Gastroesophageal sphincter (tissue), 4 donors: Measurements from ENCODE around the gene CACNA1D. TPM values are rescaled to one million over a fixed set of nuclear protein-coding genes. Genes with fewer than 3 reads are reported as not detected.

Source experiments
- ATAC-seq: fragments of 150-250 bp; one replicate; pipeline ENCODE4 v1.9.1; 2016; ENCODE audit warnings: mild to moderate bottlenecking, moderate library complexity
- H3K27ac ChIP-seq, 4 donors: fragments of 200-600 bp; sonication (generic) in 3 of 4; 1 replicate in 3 of 4; 2 replicates in 1 of 4; pipeline ENCODE4 v1.5.1; 2016 to 2019
- H3K27me3 ChIP-seq: fragments of 200-600 bp; sonication (generic); one replicate; pipeline ENCODE4 v1.5.1; 2019
- H3K36me3 ChIP-seq, 2 donors: fragments of 200-600 bp; sonication (generic); one replicate each; pipeline ENCODE4 v1.5.1; 2019; ENCODE audit warnings: control low read depth in 1 of 2
- H3K4me1 ChIP-seq, 3 donors: fragments of 200-600 bp; sonication (generic); 1 replicate in 2 of 3; 2 replicates in 1 of 3; pipeline ENCODE4 v1.5.1; 2016 to 2019; ENCODE audit warnings: control low read depth in 2 of 3
- H3K4me3 ChIP-seq, 2 donors: fragments of 200-600 bp; sonication (generic); one replicate each; pipeline ENCODE4 v1.5.1; 2019; ENCODE audit warnings: mild to moderate bottlenecking in 1 of 2, moderate library complexity in 1 of 2
- H3K9me3 ChIP-seq, 3 donors: fragments of 200-600 bp; sonication (generic); one replicate each; pipeline ENCODE4 v1.5.1; 2017 to 2019; ENCODE audit warnings: control low read depth in 2 of 3
- EP300 ChIP-seq: sonication (generic); formaldehyde crosslinking; IDR thresholded peaks from one replicate; pipeline ENCODE4 v1.6.1; 2017; ENCODE audit warnings: antibody characterized with exemption, mild to moderate bottlenecking
- POLR2A ChIP-seq, 2 donors: fragments of 450-650 bp; IDR thresholded peaks; one replicate each; pipeline ENCODE4 v1.6.1; 2017; ENCODE audit warnings: antibody characterized with exemption in 2 of 2, mild to moderate bottlenecking in 2 of 2, moderate library complexity in 1 of 2
- POLR2AphosphoS5 ChIP-seq: sonication (generic); formaldehyde crosslinking; IDR thresholded peaks from one replicate; pipeline ENCODE4 v1.6.1; 2017; ENCODE audit warnings: antibody characterized with exemption
- WGBS, 2 donors: methylation state at CpG; one replicate each; pipeline ENCODE4 v1.1.5; 2018; ENCODE audit warnings: low coverage in 1 of 2; 5-methylcytosine and 5-hydroxymethylcytosine counted together
- total RNA-seq, 4 donors: library from RNA; depleted of rRNA; stranded (reverse); fragments of >200 nt; gene quantifications; one replicate each; pipeline ENCODE4 v1.1.0, GENCODE V29; 2016
- TF ChIP-seq, protein P1 (sequence below), 4 experiments: fragments of 200-600 bp in 2 of 4; fragments of 450-650 bp in 2 of 4; sonication (generic) in 1 of 4; IDR thresholded peaks; one replicate each; pipeline ENCODE4 v1.5.1; 2017 to 2019; ENCODE audit warnings: antibody characterized with exemption in 4 of 4, mild to moderate bottlenecking in 2 of 4, moderate library complexity in 2 of 4

CACNA1D gene
- total RNA-seq, 4 donors from 2014 or later: 0.52 to 5.7 (median 3.6) TPM

DNA sequence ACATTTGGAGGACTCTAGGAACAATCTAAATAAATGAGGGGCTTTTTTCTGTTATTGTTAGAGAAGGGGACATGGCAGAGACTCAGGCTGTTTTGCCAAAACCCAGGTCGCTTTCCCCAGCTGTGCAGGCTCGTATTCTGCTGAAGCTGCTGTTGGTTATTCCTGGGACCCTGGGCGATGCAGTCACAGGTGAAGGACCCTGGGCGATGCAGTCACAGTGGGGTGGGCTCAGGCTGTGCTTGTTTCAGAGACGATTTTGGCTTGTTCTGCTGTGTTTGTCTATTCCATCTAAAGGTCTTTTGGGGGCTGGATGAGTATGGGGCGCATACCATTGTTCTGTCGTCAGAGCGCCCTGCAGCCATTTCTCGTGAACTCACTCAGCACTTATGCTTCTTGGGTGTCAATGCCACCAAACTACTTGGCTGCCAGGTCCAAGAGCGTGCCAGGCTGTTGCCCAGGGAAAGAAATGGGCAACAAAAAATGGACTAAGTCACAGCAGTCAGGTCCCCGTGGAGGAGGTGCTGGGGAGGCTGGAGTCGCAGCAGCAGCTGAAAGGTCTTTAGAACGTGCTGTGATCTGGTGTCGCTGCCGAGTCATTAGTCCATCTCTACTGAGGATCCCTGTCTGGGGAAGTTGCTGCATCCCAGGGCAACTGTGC lies 200.4 kb downstream of the CACNA1D start:
- no peak for ATAC-seq
- H3K4me1 ChIP-seq: no peaks in the 10 kb centered on the region
- no peaks in the 10 kb centered on the region for H3K36me3 ChIP-seq
- no peak overlapping the region for H3K27ac ChIP-seq
- H3K9me3 ChIP-seq: no peaks in the 10 kb centered on the region
- no peaks in the 10 kb centered on the region for H3K27me3 ChIP-seq
- TF ChIP-seq, protein P1, sequence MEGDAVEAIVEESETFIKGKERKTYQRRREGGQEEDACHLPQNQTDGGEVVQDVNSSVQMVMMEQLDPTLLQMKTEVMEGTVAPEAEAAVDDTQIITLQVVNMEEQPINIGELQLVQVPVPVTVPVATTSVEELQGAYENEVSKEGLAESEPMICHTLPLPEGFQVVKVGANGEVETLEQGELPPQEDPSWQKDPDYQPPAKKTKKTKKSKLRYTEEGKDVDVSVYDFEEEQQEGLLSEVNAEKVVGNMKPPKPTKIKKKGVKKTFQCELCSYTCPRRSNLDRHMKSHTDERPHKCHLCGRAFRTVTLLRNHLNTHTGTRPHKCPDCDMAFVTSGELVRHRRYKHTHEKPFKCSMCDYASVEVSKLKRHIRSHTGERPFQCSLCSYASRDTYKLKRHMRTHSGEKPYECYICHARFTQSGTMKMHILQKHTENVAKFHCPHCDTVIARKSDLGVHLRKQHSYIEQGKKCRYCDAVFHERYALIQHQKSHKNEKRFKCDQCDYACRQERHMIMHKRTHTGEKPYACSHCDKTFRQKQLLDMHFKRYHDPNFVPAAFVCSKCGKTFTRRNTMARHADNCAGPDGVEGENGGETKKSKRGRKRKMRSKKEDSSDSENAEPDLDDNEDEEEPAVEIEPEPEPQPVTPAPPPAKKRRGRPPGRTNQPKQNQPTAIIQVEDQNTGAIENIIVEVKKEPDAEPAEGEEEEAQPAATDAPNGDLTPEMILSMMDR (IDR thresholded peaks at IDR 0.05): no peak
- TF ChIP-seq EP300 (no peak), POLR2AphosphoS5 (no peak), POLR2A (IDR thresholded peaks at IDR 0.05) (no peak)
- 74 to 82% methylated on average over 5 to 10 of the region's 15 CpGs for WGBS, 2 donors
- no peak overlapping the region for H3K4me3 ChIP-seq

DNA sequence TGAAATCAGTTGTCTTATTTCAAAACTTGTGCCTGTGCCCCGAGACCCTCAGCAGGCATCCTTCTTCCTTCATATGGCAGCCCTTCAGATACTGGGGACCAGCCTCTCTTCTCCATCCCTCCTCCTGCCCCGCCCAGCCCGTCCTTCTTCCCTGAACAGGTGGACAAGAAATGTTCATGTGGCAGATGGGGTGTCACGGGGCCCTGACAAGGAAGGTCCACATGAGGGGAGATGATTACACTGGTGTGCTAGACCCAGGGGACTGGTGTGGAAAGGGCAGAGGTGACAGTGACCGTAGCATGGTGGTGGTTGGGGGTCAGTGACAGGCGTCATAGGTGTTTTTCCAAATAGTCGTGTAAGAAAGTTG lies 200.9 kb downstream of the CACNA1D start:
- H3K4me1 ChIP-seq: no peaks in the 10 kb centered on the region
- no peak for TF ChIP-seq POLR2AphosphoS5
- H3K9me3 ChIP-seq: no peaks in the 10 kb centered on the region
- no peak overlapping the region for H3K27ac ChIP-seq
- no peak for ATAC-seq
- no peak overlapping the region for H3K4me3 ChIP-seq
- no peaks in the 10 kb centered on the region for H3K27me3 ChIP-seq
- H3K36me3 ChIP-seq: no peaks in the 10 kb centered on the region
- 100% methylated on average over 1 to 2 of the region's 7 CpGs for WGBS, 2 donors

DNA sequence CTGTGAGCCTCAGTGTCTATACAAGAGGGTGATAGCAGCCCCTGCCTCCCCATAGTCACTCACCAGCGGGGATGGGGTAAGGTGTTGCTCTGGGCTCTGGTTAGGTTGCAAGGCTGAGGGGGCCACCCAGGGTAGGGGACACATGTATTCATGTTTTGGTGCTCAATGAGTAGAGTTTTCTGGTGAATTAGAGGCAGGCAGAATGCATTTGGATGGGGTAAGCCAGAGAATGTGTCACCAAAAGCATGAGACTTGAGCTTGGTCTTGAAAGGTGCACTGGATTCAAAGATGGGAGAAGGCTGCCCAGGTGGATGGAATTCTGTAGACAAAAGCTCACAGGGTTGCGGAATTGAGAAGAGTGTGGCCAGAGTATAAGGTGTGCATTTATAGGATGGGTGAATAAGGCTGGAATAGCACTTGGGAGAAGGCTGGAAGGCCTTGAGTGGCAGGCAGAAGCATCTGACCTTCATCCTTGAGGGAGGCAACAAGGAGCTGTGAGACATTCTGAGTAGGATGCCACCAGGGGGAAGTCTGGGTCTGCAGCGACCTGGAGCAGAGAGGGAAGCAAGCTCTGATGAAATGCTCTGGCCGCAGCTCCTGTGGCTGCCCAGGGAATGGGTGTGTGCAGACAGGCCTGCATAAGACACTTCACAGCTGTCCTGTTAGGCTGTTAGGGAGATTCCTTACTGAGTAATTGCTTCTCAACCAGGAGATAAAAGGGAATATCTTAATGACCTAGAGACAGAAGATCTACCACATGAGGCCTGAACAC lies 202.2 kb downstream of the CACNA1D start:
- 57 to 77% methylated on average over 2 to 3 of the region's 4 CpGs for WGBS, 2 donors
- Histone ChIP-seq H3K27ac (no peak overlapping the region), H3K4me3 (no peak overlapping the region), H3K36me3 (no peaks in the 10 kb centered on the region), H3K4me1 (no peaks in the 10 kb centered on the region), H3K9me3 (no peaks in the 10 kb centered on the region), H3K27me3 (no peaks in the 10 kb centered on the region)
- peak; percentile 53 for ATAC-seq
- TF ChIP-seq POLR2AphosphoS5: no peak
- TF ChIP-seq EP300: no peak
- TF ChIP-seq, protein P1 (IDR thresholded peaks at IDR 0.05): no peak
- TF ChIP-seq POLR2A (IDR thresholded peaks at IDR 0.05): no peak

DNA sequence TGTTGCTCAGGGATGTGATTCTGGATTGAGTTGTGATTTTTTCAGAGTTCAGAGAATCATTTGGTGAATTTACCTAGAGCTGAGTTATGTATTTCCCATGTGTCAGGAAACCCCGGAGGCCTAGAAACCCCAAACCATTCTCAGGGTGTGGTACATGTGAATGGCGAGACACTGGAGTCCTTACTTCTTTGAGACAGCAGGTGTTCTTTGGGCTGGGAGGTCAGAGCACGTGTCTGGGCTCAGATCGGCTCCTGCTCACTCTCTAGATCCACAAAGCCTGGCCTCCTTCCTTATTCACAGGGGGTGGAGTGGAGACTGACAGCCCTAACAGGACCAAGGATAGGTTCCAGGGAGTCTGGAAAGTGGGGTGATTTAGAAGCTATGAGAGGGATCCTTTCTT lies 206.0 kb downstream of the CACNA1D start:
- 95% methylated on average over 4 of the region's 4 CpGs; no CpG with 5 or more reads in 1 of the 2 donors for WGBS, 2 donors
- no peak for TF ChIP-seq EP300
- no peak for TF ChIP-seq POLR2AphosphoS5
- TF ChIP-seq, protein P1 (IDR thresholded peaks at IDR 0.05): no peak

DNA sequence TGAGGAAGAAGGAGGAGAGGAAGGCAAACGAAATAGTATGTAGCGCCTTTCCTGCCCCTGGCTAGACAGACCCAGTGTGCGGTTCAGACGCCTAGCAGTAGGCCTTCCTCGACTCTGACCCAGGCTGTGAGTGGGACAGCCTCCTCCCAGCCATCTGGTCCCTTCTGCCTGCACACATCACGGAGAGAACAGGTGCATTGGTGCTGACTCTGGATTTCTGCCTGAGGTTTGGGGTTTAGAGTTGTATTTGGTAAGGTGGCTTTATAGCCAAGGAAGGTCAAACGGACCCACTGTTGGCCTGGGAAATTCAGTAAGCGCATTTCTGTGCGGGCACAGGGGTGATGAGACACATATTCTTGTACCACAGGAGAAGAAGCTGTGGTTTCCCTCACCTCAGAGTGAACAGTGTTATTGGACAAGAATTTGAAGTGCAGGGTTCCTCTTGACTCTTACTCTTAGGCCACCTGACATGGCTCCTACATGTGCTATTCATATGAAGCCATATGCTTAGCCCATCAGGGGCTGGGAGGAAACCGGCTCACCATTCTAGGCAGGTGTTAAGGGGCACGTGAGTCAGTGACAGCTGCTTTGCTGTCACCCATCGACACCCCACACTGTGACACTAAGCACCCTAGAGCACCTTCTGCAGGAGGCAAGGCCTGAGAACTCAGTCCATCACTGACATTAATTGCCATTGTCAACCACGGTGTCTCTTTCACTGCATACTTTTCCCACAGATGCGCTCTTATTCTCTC lies 208.5 kb downstream of the CACNA1D start:
- no peak overlapping the region for H3K4me3 ChIP-seq
- WGBS, 2 donors: 81 to 97% methylated on average over 4 to 11 of the region's 14 CpGs
- H3K9me3 ChIP-seq: no peaks in the 10 kb centered on the region
- no peaks in the 10 kb centered on the region for H3K36me3 ChIP-seq
- TF ChIP-seq, protein P1 (IDR thresholded peaks at IDR 0.05): no peak
- no peak for TF ChIP-seq POLR2AphosphoS5
- TF ChIP-seq POLR2A (IDR thresholded peaks at IDR 0.05): no peak
- no peaks in the 10 kb centered on the region for H3K4me1 ChIP-seq
- H3K27me3 ChIP-seq: no peaks in the 10 kb centered on the region
- no peak for ATAC-seq
- H3K27ac ChIP-seq: no peak overlapping the region

More for the DNA sequence above, 206.0 kb downstream of the CACNA1D start:
- Histone ChIP-seq H3K4me3 (no peak overlapping the region), H3K27ac (no peak overlapping the region), H3K4me1 (no peaks in the 10 kb centered on the region), H3K9me3 (no peaks in the 10 kb centered on the region), H3K27me3 (no peaks in the 10 kb centered on the region), H3K36me3 (no peaks in the 10 kb centered on the region)
- no peak for ATAC-seq
